Left lobe of liver (tissue), 2 donors: ENCODE data around the gene RPL13A. TPM values are rescaled to one million over a fixed set of nuclear protein-coding genes. Genes with fewer than 3 reads are reported as not detected.

ENCODE experiments used
- ATAC-seq: fragments of 200-7000 bp; cut with Tn5 transposase; one replicate; pipeline ENCODE4 v1.9.1; 2020; ENCODE audit warnings: mild to moderate bottlenecking, moderate library complexity
- DNase-seq: peaks from one replicate; pipeline ENCODE4 v3.0.0-alpha.2; 2020; ENCODE audit warnings: low spot score
- total RNA-seq: library from RNA; stranded (reverse); gene quantifications from one replicate; pipeline ENCODE4 v1.2.1, GENCODE V29; 2021
- donor health status: DM: no; HTN: no; CAD: no; lungs with moderate emphysema.
- donor health status: DM: no; HTN: yes; CAD: no.

Gene RPL13A
- total RNA-seq, 1 donor from 2014 or later, result 972 TPM

GRCh38 chr19:49479975-49480628 is 7.3 kb upstream of the RPL13A start:
- no peak for ATAC-seq
- no peak for DNase-seq

DNA sequence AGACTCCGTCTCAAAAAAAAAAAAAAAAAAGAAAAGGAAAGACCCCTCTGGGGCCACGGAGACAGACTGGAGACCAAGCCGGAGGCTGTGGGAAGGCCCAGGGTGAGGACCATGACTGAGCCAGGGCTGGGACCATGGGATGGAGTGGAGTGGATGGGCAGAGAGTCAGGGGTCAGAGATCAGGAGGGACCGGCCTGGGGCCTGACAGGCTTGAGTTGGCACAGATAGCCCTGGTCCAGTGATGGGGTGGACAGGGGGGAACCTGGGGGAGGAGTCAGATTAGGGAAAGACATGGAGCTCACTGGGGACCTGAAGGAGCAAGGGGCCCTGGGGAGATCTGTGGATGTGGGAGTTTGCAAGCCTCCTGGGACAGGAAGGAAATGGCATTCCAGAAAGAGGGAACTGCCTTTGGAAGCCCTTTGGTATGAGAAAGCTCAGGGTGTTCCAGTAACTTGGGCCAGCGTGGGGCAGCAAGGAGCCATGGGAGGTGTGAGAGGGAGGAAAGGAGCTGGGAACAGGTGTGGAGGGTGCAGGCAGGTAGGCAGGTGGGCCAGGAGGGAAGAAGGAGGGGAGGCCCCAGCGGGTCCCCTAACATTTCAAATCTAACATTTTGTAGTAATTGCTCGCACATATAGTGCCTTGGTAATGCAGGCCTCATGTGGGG is 6.3 kb upstream of the RPL13A start:
- no peak for ATAC-seq
- DNase-seq, result no peak

DNA sequence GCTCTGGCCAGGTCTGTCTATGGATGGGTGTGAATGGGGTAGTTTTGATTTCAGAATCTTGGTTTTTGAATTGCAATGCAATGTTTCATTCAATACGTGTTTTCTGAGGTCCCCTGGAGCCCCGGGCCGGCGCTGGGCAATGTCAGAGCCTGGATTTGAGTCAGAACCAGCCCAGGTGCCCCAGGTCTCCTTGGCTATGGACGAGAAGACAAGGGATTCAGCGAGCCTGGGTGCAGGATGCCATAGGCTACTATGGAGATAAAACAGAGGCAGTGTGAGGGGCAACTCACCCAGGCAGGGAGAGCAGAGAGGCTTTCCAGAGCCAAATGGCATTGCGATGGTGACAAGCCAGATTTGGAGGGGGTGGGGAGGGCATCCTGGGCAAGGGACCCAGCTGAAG is 1.2 kb upstream of the RPL13A start:
- no peak for DNase-seq

GRCh38 chr19:49486710-49487276 is 615 bp upstream of the RPL13A start:
- ATAC-seq, result no peak

More for the DNA sequence above, 1.2 kb upstream of the RPL13A start:
- no peak for ATAC-seq

DNA sequence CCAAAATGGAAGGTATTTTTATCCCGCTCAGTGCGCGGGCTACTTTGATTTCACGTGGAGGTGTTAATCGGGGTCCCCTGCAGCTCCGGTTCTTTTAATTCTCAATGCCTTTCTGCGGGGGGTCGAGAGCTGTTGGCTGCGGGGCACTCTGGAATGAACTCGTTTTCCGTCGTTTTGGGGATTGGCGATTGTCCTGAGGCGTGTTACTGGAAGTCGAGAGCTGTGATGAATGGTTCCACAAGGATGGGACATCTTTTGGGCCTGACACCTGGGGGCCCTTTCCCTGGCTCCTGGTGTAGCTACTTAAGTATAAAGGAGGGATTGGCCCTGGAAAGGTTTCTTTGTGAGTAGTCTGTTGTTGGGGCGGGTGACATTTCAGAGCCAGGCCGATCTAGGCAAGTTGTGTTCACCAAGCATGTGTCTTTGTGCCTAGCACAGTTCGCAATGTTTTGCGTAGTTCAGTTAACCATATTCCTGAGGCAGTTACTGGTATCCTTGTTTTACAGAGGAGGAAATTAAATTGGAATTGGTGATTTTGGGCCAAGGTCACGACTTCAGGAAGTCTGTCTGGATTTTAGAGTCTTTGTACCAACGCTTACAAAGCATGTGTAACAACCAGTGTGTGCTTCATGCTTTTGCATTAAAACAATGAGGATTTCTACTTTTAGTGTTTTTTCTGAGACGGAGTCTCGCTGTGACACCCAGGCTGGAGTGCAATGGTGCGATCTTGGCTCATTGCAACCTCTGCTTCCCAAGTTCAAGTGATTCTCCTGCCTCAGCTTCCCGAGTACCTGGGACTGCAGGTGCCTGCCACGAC is 846 bp downstream of the RPL13A start:
- DNase-seq, result no peak
- no peak for ATAC-seq

More at GRCh38 chr19:49486710-49487276, 615 bp upstream of the RPL13A start:
- DNase-seq, result no peak

DNA sequence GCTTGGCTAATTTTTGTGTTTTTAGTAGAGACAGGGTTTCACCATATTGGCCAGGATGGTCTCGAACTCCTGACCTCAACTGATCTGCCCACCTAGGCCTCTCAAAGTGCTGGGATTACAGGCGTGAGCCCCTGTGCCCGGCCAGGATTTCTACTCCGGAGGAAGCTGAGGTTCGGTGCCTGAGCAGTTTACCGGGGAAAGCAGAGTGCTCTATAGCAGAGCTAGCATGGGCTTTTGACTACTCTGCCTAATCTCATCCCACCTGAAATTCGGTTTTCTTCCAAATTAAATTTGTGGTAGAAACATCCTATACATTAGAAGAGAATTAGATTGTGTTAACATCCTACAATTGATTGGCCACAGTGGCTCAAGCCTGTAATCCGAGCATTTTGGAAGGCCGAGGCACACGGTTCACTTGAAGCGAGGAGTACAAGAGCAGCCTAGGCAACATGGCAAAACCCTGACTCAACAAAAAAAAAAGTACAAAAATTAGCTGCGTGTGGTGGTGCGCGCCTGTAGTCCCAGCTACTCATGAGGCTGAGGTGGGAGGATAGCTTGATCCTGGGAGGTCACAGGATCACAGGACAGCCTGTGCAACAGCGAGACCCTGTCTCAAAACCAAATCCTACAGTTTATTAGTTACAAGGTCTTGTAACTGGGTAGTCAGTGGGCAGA is 1.6 kb downstream of the RPL13A start:
- ATAC-seq (no peak), DNase-seq (no peak)

DNA sequence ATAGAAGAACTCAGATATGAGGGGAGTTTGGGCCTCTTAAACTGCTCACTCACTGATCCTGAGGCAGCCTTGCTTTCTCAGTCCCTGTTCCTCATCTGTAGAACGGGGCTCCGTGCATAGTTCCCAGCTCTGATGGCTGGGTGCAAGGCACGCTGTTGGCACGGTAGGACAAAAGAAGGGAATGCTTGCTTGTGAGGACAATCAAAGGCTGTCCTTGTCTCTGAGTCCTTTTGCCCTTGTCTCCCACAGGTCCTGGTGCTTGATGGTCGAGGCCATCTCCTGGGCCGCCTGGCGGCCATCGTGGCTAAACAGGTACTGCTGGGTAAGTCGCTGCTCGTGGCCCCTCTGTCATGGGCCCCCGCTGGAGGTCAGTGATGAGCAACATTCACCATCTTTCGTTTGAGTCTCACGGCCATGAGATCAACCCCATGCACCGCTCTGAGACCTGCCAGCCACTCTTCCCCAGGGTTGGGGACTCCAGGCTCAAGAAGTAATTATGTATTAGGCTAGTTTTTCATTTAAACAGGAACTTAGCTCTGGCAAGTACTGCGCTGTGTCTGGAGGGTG is 2.3 kb downstream of the RPL13A start:
- ATAC-seq (no peak), DNase-seq (no peak)

DNA sequence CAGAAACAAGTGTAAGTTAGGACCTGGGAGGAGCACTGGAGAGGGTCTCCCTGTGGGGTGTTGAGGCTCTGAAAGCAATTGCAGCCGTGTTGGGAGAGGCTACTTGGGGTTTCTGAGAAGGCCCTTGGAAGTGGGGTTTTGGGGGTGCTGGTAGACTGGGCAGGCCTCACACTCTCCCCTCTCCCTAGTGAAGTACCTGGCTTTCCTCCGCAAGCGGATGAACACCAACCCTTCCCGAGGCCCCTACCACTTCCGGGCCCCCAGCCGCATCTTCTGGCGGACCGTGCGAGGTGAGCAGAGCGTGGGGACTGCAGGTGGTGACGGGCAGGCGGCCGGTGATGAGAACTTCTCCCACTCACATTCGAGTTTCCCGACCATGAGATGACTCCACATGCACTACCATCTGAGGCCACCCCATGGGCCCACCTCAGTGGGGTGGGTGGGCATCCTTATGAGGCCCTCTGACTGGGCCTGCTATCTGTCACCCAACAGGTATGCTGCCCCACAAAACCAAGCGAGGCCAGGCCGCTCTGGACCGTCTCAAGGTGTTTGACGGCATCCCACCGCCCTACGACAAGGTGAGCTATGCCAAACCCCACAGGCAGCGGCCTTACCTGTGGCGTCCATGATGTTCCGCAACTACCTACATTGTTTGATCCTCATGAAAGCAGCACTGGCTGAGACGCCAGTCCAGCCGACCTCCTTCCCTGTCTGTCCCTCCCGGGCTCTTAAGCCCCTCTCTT is 3.0 kb downstream of the RPL13A start:
- DNase-seq, result no peak

DNA sequence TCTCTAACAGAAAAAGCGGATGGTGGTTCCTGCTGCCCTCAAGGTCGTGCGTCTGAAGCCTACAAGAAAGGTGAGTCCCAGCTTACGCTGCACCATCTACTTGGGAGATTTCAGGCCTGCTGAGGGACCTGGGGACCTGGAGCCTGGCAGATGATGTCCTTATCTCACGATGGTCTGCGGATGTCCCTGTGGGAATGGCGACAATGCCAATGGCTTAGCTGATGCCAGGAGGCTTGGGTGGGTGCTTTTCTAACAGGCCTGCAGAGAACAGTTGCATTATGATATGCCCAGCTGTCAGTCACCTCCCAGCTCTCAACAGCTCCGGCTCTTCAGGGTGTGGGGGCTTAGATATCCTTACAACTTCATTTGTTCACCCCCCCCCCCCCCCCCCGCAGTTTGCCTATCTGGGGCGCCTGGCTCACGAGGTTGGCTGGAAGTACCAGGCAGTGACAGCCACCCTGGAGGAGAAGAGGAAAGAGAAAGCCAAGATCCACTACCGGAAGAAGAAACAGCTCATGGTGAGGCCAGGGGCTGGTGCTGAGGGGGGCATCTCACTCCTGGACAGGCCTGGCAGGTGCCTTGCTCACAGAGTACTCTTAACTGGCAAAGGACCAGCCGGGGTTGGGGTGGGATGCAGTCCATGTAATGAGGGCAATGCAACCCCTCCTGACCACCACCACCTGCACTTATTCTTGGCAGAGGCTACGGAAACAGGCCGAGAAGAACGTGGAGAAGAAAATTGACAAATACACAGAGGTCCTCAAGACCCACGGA is 3.8 kb downstream of the RPL13A start:
- no peak for ATAC-seq
- DNase-seq, result no peak

More for the DNA sequence above, 3.0 kb downstream of the RPL13A start:
- ATAC-seq, result no peak

DNA sequence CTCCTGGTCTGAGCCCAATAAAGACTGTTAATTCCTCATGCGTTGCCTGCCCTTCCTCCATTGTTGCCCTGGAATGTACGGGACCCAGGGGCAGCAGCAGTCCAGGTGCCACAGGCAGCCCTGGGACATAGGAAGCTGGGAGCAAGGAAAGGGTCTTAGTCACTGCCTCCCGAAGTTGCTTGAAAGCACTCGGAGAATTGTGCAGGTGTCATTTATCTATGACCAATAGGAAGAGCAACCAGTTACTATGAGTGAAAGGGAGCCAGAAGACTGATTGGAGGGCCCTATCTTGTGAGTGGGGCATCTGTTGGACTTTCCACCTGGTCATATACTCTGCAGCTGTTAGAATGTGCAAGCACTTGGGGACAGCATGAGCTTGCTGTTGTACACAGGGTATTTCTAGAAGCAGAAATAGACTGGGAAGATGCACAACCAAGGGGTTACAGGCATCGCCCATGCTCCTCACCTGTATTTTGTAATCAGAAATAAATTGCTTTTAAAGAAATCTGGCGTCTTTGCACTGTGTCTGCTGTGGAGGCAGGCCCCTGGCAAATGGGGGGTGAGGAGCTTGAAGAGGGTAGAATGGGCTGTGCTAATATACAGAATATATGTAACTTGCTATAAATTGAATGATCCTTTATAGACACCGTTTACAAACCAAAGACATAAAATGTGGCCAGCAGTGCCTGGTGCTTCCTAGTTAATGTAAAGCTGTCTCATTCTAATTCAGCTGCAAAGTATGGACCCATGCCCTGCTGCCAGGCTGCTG is 4.6 kb downstream of the RPL13A start:
- DNase-seq (no peak), ATAC-seq (no peak)

DNA sequence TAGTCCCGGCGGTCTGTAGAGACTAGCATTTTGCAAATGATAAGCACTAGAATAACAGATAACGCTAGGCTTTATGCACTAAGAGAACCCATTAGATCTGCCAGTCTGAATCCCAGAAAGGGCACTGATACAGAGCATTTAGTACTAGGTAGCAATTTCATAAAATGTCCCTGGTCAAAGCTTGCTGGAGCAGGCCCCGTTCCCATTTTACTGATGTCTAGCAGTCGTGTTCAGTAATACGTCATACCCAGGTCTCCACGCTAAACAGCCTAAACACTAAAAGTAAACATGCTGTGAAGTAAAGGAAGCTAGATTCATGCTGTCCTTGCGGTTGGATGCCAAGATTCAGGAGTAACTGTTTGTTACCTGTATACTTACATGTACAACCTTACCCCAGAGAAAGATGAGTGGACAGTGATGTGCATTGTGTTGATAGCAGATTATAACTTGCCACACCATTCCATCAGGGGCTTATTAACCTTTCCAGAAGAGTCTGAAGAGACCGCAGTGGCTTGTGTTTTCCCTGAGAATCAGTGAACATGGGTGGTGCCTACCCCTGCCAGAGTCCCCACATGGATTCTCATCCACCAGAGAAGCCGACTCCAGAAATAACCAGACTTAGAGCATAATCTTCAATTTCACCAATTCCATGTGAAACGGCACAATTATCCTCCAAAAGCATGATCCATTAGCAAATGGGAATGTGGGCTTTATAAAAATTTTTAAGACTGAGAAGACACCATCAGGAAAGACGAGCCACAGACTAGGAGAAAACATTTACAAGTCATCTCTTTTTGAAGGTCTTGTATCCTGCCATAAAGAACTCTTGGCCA is 5.4 kb downstream of the RPL13A start:
- DNase-seq (no peak), ATAC-seq (no peak)

DNA sequence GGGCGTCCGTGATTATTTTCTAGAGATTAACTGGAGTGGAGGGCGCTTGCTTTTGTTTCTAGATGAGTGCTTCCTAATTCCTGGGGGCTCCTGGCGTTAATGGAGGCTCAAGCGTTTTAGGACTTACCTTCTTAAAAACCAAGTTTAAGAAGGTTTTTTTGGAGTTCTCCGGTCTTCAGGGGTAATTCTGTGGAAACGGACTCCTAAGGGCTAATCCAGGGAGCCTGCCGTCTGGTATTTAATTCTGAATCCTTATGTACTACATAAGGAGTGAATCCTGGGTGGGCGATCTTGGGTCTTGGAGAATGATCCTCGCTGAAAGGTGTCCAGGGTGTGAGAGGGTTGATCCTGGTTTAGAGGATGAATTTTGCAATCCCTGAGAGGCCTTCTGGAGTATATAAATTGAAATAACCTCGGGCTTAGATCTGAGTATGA is 9.2 kb downstream of the RPL13A start:
- DNase-seq, result no peak

GRCh38 chr19:49497047-49497788 is 9.8 kb downstream of the RPL13A start:
- DNase-seq, result no peak
- no peak for ATAC-seq

More for the DNA sequence above, 9.2 kb downstream of the RPL13A start:
- ATAC-seq, result no peak

- ATAC-seq (no peak), DNase-seq (no peak)
Observed at GRCh38 chr19:49497789-49498103, 10.3 kb downstream of the RPL13A start.

GRCh38 chr19:49498475-49498874 is 11.1 kb downstream of the RPL13A start:
- no peak for DNase-seq
- no peak for ATAC-seq

GRCh38 chr19:49499030-49499670 is 11.7 kb downstream of the RPL13A start:
- DNase-seq, result no peak
- ATAC-seq, result no peak
